HG03520 (cell line): Measurements from ENCODE around the gene ERCC6.

Experiments used
- ATAC-seq: cut with Tn5 transposase; IDR thresholded peaks from one replicate; pipeline ENCODE4 v1.9.1; 2021; ENCODE audit warnings: mild to moderate bottlenecking, moderate library complexity; ENCODE audit not compliant: unreplicated experiment

The ERCC6 gene

DNA sequence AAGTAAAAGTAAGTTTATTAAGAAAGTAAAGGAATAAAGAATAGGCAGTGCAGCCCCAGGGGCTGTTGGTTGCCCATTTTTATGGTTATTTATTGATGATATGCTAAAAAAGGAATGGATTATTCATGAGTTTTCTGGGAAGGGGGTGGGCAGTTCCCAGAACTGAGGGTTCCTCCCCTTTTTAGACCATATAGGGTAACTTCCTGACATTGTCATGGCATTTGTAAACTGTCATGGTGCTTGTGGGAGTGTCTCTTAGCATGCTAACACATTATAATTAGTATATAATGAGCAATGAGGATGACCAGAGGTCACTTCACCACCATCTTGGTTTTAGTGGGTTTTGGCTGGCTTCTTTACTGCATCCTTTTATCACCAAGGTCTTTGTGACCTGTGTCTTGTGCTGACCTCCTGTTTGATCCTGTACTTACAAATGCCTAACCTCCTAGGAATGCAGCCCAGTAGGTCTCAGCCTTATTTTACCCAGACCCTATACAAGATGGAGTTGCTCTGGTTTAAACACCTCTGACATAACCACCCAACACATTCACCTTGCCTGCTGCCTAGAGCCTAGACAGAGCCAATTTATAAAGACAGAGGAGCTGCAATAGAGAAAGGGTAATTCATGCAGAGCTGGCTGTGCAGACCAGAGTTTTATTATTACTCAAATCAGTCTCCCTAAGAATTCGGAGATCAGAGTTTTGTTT, 10.9 kb upstream of the ERCC6 start:
- ATAC-seq, result no peak

DNA sequence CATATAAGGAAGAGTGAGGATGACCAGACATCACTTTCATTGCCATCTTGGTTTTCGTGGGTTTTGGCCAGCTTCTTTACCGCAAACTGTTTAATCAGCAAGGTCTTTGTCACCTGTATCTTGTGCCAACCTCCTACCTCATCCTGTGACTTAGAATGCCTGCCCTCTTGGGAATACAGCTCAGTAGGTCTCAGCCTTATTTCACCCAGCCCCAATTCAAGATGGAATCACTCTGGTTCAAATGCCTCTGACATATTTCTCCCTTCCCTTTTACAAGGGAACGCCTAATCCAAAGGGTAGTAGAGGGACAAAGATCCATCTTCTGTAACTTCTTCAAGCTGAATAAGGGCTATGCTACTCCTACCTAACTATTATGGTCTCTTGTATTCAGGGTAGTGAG, 4.7 kb upstream of the ERCC6 start:
- ATAC-seq, result no peak

DNA sequence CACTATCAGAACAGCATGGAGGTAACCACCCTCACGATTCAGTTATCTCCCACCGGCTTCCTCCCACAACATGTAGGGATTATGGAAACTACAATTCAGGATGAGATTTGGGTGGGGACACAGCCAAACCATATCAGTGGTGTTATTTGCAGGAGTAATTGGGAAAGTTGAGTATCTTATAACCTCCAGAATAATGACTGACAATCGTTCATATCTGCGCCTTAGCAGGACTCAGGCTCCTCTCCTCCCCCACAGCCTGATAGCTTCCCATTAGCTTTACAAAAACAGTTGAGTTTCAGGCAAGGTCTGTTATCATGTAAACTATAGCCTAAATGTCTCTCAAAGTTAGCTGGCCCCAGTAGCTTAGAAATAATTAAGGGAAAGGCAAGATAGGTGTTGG, 3.4 kb upstream of the ERCC6 start:
- no peak for ATAC-seq

DNA sequence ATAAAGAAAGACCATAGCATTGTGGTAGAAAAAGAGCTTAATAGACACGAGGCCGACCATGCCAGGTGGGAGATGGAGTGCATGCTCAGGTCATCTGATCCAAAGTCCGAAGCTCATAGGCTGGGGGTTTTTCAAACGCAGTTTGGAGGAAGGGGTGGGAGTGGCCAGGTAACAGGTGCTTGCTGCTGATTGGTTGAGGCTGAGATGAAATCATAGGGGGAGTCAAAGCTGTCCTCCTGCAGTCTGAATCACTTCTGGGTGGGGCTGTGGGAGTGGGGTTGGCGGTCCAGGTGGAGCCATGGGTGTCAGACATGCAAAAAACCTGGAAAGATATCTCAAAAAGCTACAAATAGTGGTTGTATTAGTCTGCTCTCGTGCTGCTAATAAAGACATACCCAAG, 2.8 kb upstream of the ERCC6 start:
- ATAC-seq, result no peak

DNA sequence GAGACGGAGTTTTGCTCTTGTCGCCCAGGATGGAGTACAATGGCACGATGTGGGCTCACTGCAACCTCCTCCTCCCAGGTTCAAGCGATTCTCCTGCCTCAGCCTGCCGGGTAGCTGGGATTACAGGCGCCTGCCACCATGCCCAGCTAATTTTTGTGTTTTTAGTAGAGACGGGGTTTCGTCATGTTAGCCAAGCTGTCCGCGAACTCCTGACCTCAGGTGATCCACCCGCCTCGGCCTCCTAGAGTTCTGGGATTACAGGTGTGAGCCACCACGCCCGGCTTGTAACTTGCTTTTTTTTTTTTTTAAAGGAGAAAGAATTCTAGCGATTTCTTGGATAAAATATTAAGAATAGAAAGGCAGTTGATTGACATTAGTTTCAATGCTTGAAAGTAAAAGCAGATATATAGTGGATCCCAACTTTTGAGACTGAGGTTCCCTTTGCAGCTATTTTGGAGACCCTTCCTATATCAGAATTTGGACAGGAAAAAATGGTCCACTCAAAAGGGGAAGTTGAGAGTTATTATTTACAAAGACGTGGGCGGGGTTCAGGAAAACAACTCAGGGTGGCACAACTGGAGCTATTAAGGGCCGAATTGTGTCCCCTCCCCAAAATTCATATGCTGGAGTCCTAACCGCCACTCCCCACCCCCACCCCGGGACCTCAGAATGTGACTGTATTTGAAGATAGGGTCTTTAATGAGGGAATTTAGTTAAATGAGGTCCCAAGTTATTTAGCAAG, 1.3 kb upstream of the ERCC6 start:
- no peak for ATAC-seq

DNA sequence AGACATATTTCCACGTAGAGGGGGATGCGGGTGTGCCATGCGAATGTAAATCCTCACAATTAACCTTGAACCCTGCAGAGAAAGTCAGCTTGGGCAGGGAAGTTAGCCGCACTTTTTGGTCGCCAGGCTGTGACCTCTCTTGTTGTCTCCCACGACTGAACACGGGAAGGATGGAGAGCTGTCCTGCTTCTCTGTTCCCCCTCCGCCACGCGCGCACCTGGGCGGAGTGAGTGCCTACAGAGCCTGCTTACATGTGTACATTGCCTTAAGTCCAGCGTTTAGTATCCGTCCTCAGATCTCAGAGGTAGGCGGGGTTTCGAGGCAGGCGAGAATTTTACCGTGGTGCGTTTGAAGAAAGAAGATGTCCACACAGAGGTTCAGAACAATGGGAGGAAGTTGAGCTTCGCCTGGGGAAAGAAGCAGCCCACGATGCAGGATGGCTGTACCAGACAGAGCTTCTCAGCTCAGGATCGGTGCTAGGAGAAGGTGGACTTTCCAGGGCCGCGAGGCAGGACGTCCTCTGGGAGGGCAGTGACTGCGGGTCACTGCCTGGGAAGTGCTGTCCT, 482 bp upstream of the ERCC6 start:
- peak; percentile 3 for ATAC-seq

DNA sequence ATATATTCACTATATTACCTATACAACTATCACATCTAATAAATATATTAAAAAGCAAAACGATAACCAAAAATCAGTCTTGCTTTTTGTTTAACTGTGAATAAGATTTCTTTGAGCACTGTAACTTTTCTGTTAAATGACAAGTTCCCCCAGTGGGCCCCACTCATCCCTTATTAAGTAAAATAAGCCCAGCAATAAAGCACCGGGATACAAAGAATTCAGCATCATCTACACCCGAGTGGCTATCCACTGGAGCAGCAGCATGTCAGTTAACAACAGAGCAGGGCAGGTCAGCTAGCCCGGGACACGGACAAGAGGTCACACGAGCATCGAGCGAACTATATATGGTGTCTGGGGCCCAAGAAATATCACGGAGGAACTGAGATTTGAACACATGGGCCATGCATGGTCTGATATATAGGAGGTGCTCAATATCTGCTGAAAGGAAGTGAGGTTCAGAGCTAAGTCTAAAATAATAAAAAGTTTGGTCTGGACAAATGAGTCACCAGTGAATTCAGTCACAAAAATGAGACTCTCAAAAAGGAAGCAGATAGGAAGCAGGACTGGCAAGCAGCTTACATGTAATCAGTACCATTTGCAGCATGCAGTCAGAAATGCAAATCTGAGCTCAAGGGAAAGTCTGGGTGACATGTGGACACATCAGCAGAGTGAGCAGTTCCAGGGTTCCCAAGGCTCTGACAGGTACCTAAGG, 4.1 kb downstream of the ERCC6 start:
- ATAC-seq, result peak; percentile 60

DNA sequence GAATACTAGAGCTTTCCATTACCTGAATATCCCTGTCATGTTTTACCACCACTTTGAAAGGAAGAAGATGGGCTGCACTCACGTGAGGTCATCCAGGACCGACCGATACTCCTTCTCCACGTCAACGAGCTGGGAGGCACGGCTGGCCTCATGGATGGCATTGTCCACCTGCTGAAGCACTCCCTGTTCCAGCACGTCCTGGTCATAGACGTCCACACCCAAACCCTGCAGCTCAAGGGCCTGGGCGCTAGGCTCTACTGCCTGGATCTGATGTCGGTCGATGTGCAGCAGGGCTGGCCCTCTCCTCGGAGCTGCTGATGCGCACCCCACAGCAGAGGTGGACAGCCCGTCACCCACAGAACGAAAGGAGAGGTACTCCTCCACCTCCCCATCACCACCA, 6.5 kb downstream of the ERCC6 start:
- no peak for ATAC-seq

DNA sequence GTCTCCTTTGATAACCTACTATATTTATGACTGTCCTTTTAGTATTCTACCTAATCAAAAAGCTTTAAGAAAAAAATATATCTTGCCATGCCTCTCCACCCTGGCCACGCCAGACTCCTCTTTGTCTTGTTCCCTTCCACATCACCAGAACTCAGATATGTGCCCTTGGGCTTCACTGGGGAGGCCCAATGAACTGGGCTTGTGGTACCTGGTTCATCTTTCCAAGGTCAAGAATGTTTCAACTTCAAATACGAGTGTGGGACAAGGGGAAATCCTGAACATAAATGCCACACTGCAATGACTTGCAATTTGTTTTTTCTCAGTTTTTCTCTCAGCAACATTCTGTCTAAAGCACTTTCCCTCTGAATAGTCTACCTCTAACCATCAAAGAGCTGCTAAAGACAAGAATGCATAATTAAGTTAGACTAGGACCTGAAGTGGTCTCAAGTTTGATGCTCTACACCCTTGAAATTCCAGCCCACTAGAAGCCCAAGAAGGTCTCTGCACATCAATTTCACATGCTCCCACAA, 9.9 kb downstream of the ERCC6 start:
- ATAC-seq, result no peak

DNA sequence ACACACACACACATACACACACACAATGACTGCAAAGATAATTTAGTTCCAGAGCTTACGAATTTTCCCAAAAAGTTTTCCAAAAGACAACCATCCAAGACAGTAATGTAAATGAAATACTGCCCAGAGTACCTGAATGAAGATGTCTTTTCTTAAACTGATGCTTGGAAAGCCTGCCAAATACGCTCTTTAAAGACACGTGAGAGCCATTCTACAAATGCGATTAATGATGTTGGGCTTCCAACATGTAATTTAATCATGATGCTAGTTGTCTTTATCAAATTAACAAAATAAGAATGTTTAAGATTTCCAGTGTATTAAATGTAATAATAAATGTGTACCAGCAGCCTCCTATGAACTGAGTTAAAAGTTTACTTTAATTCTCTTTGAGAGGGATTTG, 11.1 kb downstream of the ERCC6 start:
- ATAC-seq, result no peak

DNA sequence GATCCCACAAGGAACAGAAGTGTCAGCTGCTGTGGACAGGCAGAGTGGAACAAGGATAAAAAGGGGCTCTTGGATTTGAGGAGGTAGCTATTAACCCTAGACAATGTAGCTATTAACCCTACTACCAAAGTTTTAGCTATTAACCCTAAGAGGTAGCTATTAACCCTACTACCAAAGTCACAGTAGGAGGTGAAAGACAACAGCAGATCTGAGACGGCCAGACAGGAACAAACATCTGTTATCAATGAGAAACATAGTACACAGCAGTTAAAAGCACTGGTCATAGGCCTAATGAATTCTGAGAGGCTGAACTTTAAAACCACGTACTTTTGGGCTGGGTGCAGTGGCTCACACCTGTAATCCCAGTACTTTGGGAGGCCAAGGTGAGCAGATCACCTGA, 11.9 kb downstream of the ERCC6 start:
- ATAC-seq, result no peak

DNA sequence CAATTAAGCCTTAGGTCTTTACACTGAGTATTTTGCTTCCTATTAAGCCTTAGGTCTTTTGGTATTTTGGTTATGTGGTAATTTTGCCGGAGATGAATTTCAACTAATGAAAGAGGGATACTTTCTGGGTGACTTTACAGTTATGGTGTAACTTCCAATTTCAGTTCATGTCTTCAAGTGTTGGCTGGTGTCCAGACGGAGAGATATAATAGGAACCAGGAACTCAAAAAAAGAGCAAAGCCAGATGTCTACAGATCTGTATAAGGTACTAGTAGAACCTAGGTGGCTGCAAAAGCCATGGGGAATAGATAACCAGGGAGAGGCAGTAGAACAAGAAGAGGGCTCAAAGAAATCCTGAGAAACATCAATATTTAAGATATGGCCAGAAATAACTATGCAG, 12.3 kb downstream of the ERCC6 start:
- no peak for ATAC-seq

DNA sequence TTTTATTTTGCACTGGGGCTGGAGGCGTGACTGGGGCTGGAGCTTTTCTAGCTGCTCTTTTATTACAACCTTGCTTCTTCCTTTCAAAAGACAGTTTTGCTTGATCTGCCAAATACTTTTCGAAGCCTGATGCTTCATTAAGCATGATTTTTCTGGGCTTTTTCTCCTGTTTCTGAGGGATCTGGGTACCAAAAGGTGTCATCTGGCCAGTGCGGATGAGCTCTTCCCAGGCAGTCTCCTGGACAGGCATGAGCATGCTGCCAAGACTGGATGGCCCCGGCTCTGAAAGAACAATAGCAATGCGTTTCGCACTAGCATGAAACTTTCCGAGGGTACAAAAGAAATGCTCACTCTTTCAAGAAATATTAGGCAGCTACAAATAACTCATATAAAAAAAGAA, 14.4 kb downstream of the ERCC6 start:
- no peak for ATAC-seq

DNA sequence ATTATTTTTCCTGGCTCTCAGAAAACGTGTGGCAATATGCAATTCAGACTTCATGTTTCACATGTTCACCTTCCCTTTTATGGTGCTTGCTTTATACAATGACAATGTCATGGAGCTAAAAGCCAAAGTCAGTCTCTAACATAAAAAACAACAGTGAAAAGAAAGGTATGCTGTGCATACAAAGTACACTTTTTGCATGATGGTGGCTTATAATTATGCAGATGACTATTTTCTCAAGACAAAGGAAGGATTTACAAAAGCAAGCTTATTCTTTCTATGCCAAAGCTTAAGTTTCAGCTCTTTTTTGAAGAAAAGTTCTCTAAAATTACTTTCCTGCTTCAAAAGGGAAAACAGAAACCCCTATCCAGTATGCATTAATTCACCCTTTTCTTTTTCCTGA, 15.6 kb downstream of the ERCC6 start:
- ATAC-seq, result no peak

DNA sequence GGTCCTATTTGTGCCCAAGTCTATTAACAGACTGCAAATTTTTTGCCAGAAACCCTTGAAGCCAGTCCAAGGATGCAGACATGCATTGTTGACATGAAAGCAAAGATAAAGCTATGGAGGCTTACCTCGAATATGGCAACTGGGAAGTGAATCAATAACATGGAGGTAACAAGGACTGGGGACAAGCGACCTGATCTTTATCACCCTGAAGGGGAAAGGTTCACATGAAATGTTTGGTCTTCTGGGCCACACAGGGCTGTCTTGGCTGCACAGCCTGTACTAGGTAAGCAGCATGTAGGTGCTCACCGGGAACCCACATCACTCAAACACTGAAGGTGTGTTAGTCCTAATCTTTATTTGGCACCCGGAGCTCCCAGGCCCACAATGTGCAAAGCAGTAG, 17.9 kb downstream of the ERCC6 start:
- ATAC-seq, result no peak

DNA sequence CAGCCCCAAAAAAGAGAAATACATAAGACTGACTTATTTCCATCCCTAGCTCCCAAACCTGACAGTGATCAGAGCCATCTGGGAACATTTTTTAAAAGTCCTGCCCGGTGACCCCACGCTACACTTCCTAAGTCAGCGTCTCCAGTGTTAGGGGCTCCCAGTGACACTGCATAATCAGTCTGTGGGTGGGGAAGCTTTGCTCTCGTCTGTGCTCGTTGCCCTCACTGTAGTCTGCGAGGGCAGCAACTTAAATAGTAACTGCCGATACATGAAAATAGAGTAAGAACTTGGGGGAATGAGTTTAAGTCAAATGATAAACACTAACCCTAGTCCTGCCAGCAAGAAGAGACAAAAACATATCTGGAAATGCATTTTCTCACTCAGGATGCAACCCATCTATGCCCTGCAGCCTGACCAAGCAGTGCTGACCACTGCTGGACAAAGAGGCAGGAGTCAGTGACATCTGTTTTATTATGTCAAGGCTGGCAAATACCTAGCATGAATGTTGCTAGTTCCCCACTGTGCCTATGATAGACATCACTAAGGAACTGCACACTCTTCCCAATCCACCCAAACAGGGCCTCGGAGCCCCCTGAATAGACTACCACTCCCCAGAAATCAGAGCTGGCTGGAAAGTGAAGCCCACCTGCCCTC, 18.7 kb downstream of the ERCC6 start:
- ATAC-seq, result no peak

DNA sequence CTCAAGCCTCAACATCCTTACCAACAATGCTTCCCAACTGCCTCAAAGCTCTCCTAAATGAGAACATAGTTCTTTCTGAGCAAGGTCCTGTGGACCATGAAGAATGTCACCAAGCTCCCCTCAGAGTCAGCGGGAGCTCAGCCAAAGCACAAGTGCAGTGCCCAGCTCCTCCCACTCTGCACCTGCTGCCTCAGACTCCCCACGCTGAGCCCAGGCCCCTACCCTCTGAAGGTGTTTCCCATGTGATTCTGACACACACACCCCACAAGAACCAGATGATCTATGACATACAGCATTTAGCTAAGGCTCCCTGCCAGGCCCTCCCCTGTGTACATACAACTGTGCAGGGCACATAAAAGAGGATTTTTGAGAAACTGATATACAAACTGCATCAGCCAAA, 19.2 kb downstream of the ERCC6 start:
- no peak for ATAC-seq

DNA sequence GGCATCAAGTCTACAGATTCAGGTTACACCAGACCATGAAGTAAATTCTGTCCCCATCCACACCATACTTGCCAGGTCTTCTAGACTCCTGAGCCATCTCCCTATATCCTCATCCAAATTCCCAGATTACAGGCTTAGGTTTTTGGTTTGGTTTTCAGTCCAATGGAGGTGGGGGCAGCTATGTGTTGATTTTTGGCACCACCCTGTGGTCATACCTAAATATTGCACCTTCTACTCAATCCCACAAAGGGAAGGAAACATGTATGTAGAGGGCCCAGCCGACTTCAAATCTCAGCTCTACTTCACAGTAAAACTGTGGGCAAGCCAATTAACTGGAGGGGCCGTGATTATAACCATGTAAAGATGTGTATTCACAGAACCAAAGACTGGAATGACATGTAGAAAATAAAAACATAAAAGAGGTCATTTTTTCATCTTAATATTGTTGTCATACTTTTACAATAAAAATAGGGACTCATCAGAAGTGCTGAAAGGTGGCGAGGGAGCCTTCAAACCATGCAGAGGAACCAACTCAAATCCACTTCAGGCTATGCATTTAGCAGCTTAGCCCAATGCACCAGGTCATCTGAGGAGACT, 19.8 kb downstream of the ERCC6 start:
- no peak for ATAC-seq

DNA sequence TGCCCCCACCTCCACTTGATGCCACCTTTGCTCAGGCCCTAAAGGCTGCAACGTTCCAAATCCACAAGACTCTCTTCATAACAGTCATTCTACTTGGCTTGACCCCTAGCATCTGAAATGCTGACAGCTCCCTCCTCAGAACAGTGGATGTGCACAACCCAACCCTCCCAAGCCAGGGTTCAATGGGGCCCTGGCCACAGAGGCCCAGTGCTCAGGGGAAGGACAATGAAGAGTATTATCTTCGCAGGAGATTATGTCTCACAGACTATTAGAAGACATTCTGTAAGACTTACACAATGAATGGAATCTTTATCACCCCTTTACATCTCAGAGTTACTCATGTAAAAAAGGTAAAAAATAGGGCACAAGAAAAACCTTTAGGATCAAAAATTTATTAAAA, 20.4 kb downstream of the ERCC6 start:
- ATAC-seq, result no peak

DNA sequence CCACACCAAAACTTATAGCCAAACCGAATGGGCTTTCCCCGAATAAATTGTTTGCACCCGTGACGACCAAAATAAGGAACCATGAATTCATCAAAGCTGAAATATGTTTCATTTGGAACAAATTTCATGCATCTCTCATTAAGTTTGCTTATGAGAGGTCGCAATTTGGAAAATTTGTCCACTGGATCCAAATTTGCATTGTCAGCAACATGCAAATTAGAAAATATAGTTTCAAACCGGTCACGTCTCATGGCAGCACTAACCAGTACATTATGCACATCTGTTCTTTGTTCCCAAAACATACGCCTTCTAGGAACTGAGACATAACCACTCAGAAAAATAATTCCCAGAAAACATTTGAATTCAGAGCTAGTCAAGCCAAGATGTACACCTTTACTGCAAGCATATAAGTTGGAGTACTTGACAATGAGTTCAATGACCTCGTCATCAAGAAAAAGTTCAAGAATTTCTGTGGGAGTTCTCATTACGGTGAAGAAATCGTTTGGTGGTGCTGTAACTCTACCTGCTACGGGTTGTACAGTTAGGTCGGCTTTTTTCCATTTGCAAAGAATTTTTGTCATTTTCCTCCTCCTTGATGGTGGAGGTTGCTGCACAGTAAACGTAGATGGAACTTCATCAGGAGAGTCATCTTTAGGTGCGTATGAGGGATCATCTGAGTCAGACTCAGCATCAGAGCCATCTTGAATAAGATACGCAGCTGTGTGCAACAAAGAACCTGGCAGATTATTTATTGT, 22.5 kb downstream of the ERCC6 start:
- ATAC-seq, result no peak
